B cell (primary cell): ENCODE data around the gene CYGB.

Source experiments
- EZH2 ChIP-seq: IDR thresholded peaks from 2 replicates; pipeline ENCODE4 v1.6.1; 2012; ENCODE audit warnings: borderline replicate concordance, low read depth, mild to moderate bottlenecking, moderate library complexity, low read length; ENCODE audit not compliant: insufficient read depth, poor library complexity, severe bottlenecking
- TF ChIP-seq, protein P1 (sequence below): fragments of 200-600 bp; IDR thresholded peaks from one replicate; pipeline ENCODE4 v1.8.0; 2022; ENCODE audit warnings: antibody characterized with exemption, mild to moderate bottlenecking

GRCh38 chr17:76547642-76548202 is 10.2 kb upstream of the CYGB start:
- TF ChIP-seq, protein P1, sequence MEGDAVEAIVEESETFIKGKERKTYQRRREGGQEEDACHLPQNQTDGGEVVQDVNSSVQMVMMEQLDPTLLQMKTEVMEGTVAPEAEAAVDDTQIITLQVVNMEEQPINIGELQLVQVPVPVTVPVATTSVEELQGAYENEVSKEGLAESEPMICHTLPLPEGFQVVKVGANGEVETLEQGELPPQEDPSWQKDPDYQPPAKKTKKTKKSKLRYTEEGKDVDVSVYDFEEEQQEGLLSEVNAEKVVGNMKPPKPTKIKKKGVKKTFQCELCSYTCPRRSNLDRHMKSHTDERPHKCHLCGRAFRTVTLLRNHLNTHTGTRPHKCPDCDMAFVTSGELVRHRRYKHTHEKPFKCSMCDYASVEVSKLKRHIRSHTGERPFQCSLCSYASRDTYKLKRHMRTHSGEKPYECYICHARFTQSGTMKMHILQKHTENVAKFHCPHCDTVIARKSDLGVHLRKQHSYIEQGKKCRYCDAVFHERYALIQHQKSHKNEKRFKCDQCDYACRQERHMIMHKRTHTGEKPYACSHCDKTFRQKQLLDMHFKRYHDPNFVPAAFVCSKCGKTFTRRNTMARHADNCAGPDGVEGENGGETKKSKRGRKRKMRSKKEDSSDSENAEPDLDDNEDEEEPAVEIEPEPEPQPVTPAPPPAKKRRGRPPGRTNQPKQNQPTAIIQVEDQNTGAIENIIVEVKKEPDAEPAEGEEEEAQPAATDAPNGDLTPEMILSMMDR: no peak
- no peak for TF ChIP-seq EZH2
